Gastrocnemius medialis (tissue), 4 donors: Measurements from ENCODE around the gene ZNF652.

Source experiments
- POLR2A ChIP-seq, 2 donors: fragments of 450-650 bp; IDR thresholded peaks; one replicate each; pipeline ENCODE4 v1.6.1; 2017; ENCODE audit warnings: antibody characterized with exemption in 2 of 2, mild to moderate bottlenecking in 2 of 2, moderate library complexity in 2 of 2
- TF ChIP-seq, protein P1 (sequence below), 5 experiments: fragments of 450-650 bp in 3 of 5; fragments of 200-600 bp in 2 of 5; sonication (generic) in 2 of 5; IDR thresholded peaks in 4 of 5; conservative IDR thresholded peaks in 1 of 5; 1 replicate in 4 of 5; 2 replicates in 1 of 5; pipeline ENCODE4 v1.5.1; 2016 to 2019; ENCODE audit warnings: antibody characterized with exemption in 5 of 5, mild to moderate bottlenecking in 3 of 5, moderate library complexity in 3 of 5

DNA sequence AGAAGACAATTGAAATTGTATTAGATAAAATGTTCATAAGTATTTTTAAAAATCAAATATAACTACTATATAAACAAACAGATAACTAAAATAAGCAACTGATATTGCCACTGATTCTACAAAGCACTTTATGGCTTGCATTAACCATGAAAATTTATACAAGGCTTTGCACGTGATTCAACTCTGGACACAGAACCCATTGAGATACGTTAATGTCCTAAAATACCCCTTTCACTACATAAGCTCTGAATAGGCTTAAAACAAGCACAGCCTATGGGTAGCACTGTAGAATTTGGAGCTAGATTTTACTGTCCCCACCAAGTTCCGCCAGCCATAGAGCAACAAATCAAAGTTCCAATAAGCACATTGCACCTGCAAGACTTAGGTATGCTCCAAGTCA lies 4.5 kb downstream of the ZNF652 start:
- TF ChIP-seq, protein P1, sequence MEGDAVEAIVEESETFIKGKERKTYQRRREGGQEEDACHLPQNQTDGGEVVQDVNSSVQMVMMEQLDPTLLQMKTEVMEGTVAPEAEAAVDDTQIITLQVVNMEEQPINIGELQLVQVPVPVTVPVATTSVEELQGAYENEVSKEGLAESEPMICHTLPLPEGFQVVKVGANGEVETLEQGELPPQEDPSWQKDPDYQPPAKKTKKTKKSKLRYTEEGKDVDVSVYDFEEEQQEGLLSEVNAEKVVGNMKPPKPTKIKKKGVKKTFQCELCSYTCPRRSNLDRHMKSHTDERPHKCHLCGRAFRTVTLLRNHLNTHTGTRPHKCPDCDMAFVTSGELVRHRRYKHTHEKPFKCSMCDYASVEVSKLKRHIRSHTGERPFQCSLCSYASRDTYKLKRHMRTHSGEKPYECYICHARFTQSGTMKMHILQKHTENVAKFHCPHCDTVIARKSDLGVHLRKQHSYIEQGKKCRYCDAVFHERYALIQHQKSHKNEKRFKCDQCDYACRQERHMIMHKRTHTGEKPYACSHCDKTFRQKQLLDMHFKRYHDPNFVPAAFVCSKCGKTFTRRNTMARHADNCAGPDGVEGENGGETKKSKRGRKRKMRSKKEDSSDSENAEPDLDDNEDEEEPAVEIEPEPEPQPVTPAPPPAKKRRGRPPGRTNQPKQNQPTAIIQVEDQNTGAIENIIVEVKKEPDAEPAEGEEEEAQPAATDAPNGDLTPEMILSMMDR (IDR thresholded peaks at IDR 0.05 in 4 of 5, conservative IDR thresholded peaks at IDR 0.05 in 1 of 5), result no peak
- no peak for TF ChIP-seq POLR2A (IDR thresholded peaks at IDR 0.05)
